Breast epithelium (tissue), 4 donors: Measurements from ENCODE around the gene KCTD2. TPM values are rescaled to one million over a fixed set of nuclear protein-coding genes. Genes with fewer than 3 reads are reported as not detected.

Source experiments
- DNase-seq, 2 donors: peaks; one replicate each; pipeline ENCODE4 v3.0.0-alpha.2; 2019; ENCODE audit warnings: low spot score in 2 of 2
- H3K27ac ChIP-seq, 2 donors: fragments of 200-600 bp; sonication (generic) in 1 of 2; one replicate each; pipeline ENCODE4 v1.5.1; 2016 to 2019; ENCODE audit warnings: mild to moderate bottlenecking in 1 of 2
- H3K27me3 ChIP-seq, 2 donors: fragments of 200-600 bp; sonication (generic) in 1 of 2; one replicate each; pipeline versions ENCODE4 v1.5.1 to v1.6.0; 2017 to 2019; ENCODE audit warnings: control low read depth in 1 of 2, mild to moderate bottlenecking in 1 of 2
- H3K36me3 ChIP-seq: fragments of 200-600 bp; one replicate; pipeline ENCODE4 v1.5.1; 2019
- H3K4me1 ChIP-seq, 2 donors: fragments of 200-600 bp; sonication (generic); one replicate each; pipeline ENCODE4 v1.5.1; 2016 to 2019; ENCODE audit warnings: control low read depth in 1 of 2
- H3K4me3 ChIP-seq, 3 donors: fragments of 200-600 bp; sonication (generic); 1 replicate in 2 of 3; 2 replicates in 1 of 3; pipeline ENCODE4 v1.5.1; 2016 to 2019; ENCODE audit warnings: mild to moderate bottlenecking in 3 of 3, moderate library complexity in 2 of 3
- H3K9me3 ChIP-seq, 2 donors: fragments of 200-600 bp; sonication (generic) in 1 of 2; one replicate each; pipeline ENCODE4 v1.5.1; 2016 to 2019; ENCODE audit warnings: control low read depth in 1 of 2
- POLR2A ChIP-seq: fragments of 450-650 bp; IDR thresholded peaks from one replicate; pipeline ENCODE4 v1.6.1; 2016; ENCODE audit warnings: antibody characterized with exemption, mild to moderate bottlenecking, moderate library complexity
- POLR2AphosphoS5 ChIP-seq, 3 donors: sonication (generic); formaldehyde crosslinking; IDR thresholded peaks; one replicate each; pipeline ENCODE4 v1.6.1; 2017; ENCODE audit warnings: antibody characterized with exemption in 3 of 3
- intact Hi-C: fragments of 100-400 bp; cut with DNase I; formaldehyde crosslinking; loops from one replicate; pipeline ENCODE4 v1.15.1; 2023; ENCODE audit warnings: low total_unique reads
- total RNA-seq, 3 donors: library from RNA; depleted of rRNA; stranded (reverse); fragments of >200 nt; gene quantifications; one replicate each; pipeline ENCODE4 v1.1.0, GENCODE V29; 2016
- TF ChIP-seq, protein P1 (sequence below), 3 donors: fragments of 450-650 bp; IDR thresholded peaks; one replicate each; pipeline ENCODE4 v1.5.1; 2016 to 2017; ENCODE audit warnings: antibody characterized with exemption in 3 of 3, mild to moderate bottlenecking in 3 of 3, moderate library complexity in 3 of 3

Gene KCTD2
- total RNA-seq, 3 donors from 2014 or later, result 23.5 to 28.4 (median 24.6) TPM

DNA sequence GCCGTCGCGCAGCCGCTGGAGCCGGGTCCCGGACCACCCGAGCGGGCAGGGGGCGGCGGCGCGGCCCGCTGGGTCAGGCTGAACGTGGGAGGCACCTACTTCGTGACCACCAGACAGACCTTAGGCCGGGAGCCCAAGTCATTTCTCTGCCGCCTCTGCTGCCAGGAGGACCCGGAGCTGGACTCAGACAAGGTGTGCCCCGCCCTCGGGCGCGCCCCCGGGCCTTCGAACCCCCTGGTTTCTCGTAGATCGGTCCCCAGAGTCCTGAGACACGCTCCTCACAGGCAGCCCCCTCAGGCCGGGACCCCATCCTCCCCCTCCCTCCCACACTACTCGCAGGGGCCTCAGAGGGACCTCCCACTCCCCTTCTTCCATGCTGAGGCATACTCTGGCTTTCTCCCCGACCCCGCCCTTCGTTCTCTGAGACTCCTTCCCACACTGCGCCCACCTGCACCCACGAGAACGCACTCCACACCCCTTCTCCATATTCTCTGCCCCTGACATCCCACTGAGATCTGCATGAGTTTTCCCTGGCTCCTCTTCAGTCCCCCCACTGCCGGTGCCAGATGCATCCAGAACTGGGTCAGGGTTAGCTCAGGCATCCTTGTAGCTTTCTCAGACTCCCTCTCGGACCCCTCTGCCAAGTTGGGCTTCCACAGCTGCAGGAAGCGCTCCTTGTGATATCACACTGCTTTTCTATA is 523 bp downstream of the KCTD2 start:
- Histone ChIP-seq H3K27me3 (no peaks in the 10 kb centered on the region), H3K4me3 (peak overlapping the region; percentile 58 to 97 (median 95)), H3K27ac (peak overlapping the region; percentile 94 to 99), H3K9me3 (no peaks in the 10 kb centered on the region), H3K4me1 (peaks cover 0 to 12% of the 10 kb centered on the region in 2 donors), H3K36me3 (no peaks in the 10 kb centered on the region)
- peak in 1 of 2 donors; percentile 45 for DNase-seq
- intact Hi-C loops, result no loop called here
- no peak for TF ChIP-seq POLR2A
- TF ChIP-seq, protein P1, sequence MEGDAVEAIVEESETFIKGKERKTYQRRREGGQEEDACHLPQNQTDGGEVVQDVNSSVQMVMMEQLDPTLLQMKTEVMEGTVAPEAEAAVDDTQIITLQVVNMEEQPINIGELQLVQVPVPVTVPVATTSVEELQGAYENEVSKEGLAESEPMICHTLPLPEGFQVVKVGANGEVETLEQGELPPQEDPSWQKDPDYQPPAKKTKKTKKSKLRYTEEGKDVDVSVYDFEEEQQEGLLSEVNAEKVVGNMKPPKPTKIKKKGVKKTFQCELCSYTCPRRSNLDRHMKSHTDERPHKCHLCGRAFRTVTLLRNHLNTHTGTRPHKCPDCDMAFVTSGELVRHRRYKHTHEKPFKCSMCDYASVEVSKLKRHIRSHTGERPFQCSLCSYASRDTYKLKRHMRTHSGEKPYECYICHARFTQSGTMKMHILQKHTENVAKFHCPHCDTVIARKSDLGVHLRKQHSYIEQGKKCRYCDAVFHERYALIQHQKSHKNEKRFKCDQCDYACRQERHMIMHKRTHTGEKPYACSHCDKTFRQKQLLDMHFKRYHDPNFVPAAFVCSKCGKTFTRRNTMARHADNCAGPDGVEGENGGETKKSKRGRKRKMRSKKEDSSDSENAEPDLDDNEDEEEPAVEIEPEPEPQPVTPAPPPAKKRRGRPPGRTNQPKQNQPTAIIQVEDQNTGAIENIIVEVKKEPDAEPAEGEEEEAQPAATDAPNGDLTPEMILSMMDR (IDR thresholded peaks at IDR 0.05), result no peak
- TF ChIP-seq POLR2AphosphoS5 (IDR thresholded peaks at IDR 0.05), result no peak

DNA sequence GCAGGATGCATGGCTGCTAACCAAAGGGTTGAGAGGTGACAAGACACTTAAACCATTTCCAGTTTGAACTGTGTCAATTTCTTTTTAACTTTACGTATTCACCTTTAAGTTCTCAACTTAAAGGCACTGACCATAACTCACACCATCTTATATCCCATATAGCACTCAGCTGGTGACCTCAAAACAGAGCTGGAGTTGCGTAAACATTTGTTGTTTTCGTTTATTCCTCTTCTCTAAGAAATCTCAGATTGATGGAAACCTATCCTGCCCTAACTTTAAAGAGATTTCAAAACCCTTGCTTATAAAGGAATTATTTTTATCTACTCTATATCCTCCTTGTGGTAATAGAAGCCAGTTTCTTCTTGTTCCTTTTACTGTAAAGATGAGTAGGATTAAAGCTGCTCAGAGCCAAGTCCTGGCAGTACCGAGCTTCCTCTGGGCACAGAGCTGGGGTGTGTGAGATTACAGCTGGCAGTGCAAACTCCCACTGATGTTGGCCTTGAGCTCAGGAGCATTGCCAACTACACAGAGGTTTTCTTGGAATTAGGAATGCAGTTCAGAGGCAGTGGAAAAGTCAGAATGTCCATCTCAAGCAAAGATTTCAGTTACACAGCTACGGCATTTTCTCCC is 1.3 kb downstream of the KCTD2 start:
- intact Hi-C loops, result no loop called here
- Histone ChIP-seq H3K27me3 (no peaks in the 10 kb centered on the region), H3K27ac (peak overlapping the region; percentile 94 to 99), H3K4me1 (peaks cover 0 to 12% of the 10 kb centered on the region in 2 donors), H3K36me3 (no peaks in the 10 kb centered on the region), H3K9me3 (no peaks in the 10 kb centered on the region), H3K4me3 (peak overlapping the region; percentile 58 to 97 (median 95))
- TF ChIP-seq, protein P1 (IDR thresholded peaks at IDR 0.05), result no peak
- TF ChIP-seq POLR2AphosphoS5 (IDR thresholded peaks at IDR 0.05), result no peak
- no peak for DNase-seq

DNA sequence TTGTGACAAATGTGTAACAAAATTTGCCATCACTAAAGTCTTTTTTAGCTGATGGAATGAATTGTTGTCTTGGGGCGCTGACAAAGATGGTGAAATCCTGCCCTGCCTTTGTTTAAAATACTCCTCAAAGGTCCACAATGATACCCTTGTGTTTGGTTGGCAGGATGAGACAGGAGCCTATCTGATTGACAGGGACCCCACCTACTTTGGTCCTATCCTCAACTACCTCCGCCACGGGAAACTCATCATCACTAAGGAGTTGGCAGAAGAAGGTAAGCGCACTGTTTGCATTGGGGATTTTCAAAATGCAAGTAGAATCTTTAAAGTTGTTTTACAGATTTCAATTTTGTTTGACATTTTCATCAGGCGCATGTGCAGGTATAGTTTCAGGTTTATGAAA is 2.0 kb downstream of the KCTD2 start:
- no peaks in the 10 kb centered on the region for H3K9me3 ChIP-seq
- H3K36me3 ChIP-seq, result no peaks in the 10 kb centered on the region
- no peaks in the 10 kb centered on the region for H3K27me3 ChIP-seq
- H3K27ac ChIP-seq, result peak overlapping the region; percentile 22 to 94
- TF ChIP-seq, protein P1 (IDR thresholded peaks at IDR 0.05), result no peak
- TF ChIP-seq POLR2AphosphoS5 (IDR thresholded peaks at IDR 0.05) (no peak), POLR2A (no peak)
- H3K4me3 ChIP-seq, result no peak overlapping the region
- H3K4me1 ChIP-seq, result peaks cover 0 to 12% of the 10 kb centered on the region in 2 donors
- no peak for DNase-seq
- intact Hi-C loops, result no loop called here

DNA sequence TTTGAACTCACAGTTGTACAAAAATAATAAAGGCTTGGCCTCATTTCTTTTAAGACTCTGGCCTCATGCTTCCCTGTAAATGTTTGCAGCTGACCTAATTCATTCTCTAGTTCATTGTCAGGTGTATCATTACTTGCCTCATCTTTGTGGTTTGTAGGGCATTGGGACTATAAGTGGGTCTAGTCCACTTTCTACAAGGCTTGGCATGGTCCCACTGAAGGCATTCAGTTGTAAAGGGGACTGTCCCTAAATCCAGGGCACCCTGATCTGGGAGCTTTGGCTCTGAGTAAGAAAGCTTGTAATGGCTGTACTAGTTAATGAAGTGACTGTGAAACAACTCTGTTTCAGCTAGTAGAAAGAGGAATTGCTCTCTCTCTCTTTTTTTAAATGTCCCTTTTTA is 2.7 kb downstream of the KCTD2 start:
- H3K4me1 ChIP-seq, result peaks cover 0 to 12% of the 10 kb centered on the region in 2 donors
- intact Hi-C loops, result no loop called here
- no peak overlapping the region for H3K27ac ChIP-seq
- no peaks in the 10 kb centered on the region for H3K27me3 ChIP-seq
- H3K9me3 ChIP-seq, result no peaks in the 10 kb centered on the region
- no peak for DNase-seq
- H3K36me3 ChIP-seq, result no peaks in the 10 kb centered on the region
- H3K4me3 ChIP-seq, result no peak overlapping the region
- TF ChIP-seq POLR2A (no peak), POLR2AphosphoS5 (IDR thresholded peaks at IDR 0.05) (no peak)
- TF ChIP-seq, protein P1 (IDR thresholded peaks at IDR 0.05), result no peak

DNA sequence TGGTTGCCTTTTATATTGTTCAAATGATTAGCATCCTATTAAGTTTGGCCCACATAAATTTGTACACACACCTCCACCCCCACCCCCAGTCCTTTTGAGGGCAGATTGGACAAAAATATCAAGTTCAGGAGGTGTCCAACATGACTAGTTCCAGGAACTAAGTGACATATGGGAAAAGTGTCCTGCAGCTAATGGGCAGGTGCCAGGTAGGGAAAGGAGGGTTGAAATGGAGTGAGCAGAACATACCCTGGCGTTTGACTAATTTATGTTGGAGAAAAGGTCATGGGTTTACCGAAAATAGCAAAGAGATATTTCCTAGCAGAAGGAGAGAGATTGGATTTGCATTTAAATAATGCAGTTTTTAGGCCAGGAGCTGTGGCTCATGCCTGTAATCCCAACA is 4.9 kb downstream of the KCTD2 start:
- Histone ChIP-seq H3K4me1 (peaks cover 0 to 12% of the 10 kb centered on the region in 2 donors), H3K9me3 (no peaks in the 10 kb centered on the region), H3K36me3 (no peaks in the 10 kb centered on the region), H3K27ac (no peak overlapping the region), H3K4me3 (no peak overlapping the region), H3K27me3 (no peaks in the 10 kb centered on the region)
- intact Hi-C loops, result no loop called here
- no peak for DNase-seq
- TF ChIP-seq POLR2A (no peak), POLR2AphosphoS5 (IDR thresholded peaks at IDR 0.05) (no peak)
- TF ChIP-seq, protein P1 (IDR thresholded peaks at IDR 0.05), result no peak
